Measurements from ENCODE around the gene CEACAM8. TPM values are rescaled to one million over a fixed set of nuclear protein-coding genes. Genes with fewer than 3 reads are reported as not detected.
"Not testable (repeated sequence)": the region's sequence is repeated elsewhere in the genome, so short reads cannot be mapped to it uniquely, and the experiment has no call there.

CEACAM8 gene
- not detected in 2 replicates for total RNA-seq (2014; rRNA removed; shearing (Covaris generic))
- not detected in 2 replicates for polyA plus RNA-seq (2015; cell fraction: cytosol; rRNA removed)
- not detected in 2 replicates for polyA plus RNA-seq (2015; cell fraction: nucleus; rRNA removed)

- no peak for DNase-seq (ENCODE audit: low read depth)
Observed at GRCh38 chr19:42594617-42595489, at the start of gene CEACAM8. CEACAM8 (minus strand) TSS chr19:42594924; CDS start chr19:42594828, 96 bp downstream.

- DNase-seq (ENCODE audit: low read depth): not testable (repeated sequence)
Observed at GRCh38 chr19:42639324-42640092, 44.8 kb upstream of the CEACAM8 start.

- no peak for DNase-seq (ENCODE audit: low read depth)
Observed at GRCh38 chr19:42635233-42635539, 40.5 kb upstream of the CEACAM8 start.

- DNase-seq (ENCODE audit: low read depth): peak; percentile 10
Observed at GRCh38 chr19:42634409-42635232, 39.9 kb upstream of the CEACAM8 start.

- no peak for DNase-seq (ENCODE audit: low read depth)
Observed at GRCh38 chr19:42629191-42629590, 34.5 kb upstream of the CEACAM8 start.

GRCh38 chr19:42628411-42629140 lies 33.9 kb upstream of the CEACAM8 start:
- DNase-seq (ENCODE audit: low read depth): no peak

GRCh38 chr19:42627916-42628315 lies 33.2 kb upstream of the CEACAM8 start:
- no peak for DNase-seq (ENCODE audit: low read depth)

GRCh38 chr19:42626181-42626580 lies 31.5 kb upstream of the CEACAM8 start:
- DNase-seq (ENCODE audit: low read depth): no peak

GRCh38 chr19:42619271-42619670 lies 24.5 kb upstream of the CEACAM8 start:
- DNase-seq (ENCODE audit: low read depth): no peak

GRCh38 chr19:42613666-42614065 lies 18.9 kb upstream of the CEACAM8 start:
- DNase-seq (ENCODE audit: low read depth): no peak

- DNase-seq (ENCODE audit: low read depth): not testable (repeated sequence)
Observed at GRCh38 chr19:42610401-42610915, 15.7 kb upstream of the CEACAM8 start.

GRCh38 chr19:42606660-42607351 lies 12.1 kb upstream of the CEACAM8 start:
- DNase-seq (ENCODE audit: low read depth): peak; percentile 39

GRCh38 chr19:42601811-42602443 lies 7.2 kb upstream of the CEACAM8 start:
- DNase-seq (ENCODE audit: low read depth): no peak

- DNase-seq (ENCODE audit: low read depth): no peak
Observed at GRCh38 chr19:42596391-42597072, 1.8 kb upstream of the CEACAM8 start.

GRCh38 chr19:42595550-42596172 lies 937 bp upstream of the CEACAM8 start:
- DNase-seq (ENCODE audit: low read depth): no peak

GRCh38 chr19:42589792-42590191 lies 4.9 kb downstream of the CEACAM8 start:
- DNase-seq (ENCODE audit: low read depth): no peak

- DNase-seq (ENCODE audit: low read depth): no peak
Observed at GRCh38 chr19:42584466-42584865, 10.3 kb downstream of the CEACAM8 start.

GRCh38 chr19:42577016-42577415 lies 17.7 kb downstream of the CEACAM8 start:
- no peak for DNase-seq (ENCODE audit: low read depth)

All from HT1080 (cell line).